Adrenal gland (tissue), 12 donors: ENCODE measurements around the gene SH2D1B. TPM values are rescaled to one million over a fixed set of nuclear protein-coding genes. Genes with fewer than 3 reads are reported as not detected.
A peak's percentile ranks its signal among the peaks of the same experiment; 100 is the strongest.
"Not testable (repeated sequence)": the region's sequence is repeated elsewhere in the genome, so short reads cannot be mapped to it uniquely, and the experiment has no call there.

Source experiments
- DNase-seq, 7 donors: peaks; one replicate each; pipeline ENCODE4 v3.0.0-alpha.2; 2019 to 2020
- H3K27ac ChIP-seq, 5 donors: fragments of 200-600 bp; sonication (generic) in 4 of 5; 1 replicate in 3 of 5; 2 replicates in 2 of 5; pipeline versions ENCODE4 v1.5.1 to v1.8.0; 2016 to 2020; ENCODE audit warnings: mild to moderate bottlenecking in 1 of 5
- H3K27me3 ChIP-seq: fragments of 200-600 bp; 2 replicates; pipeline ENCODE4 v1.8.0; 2021
- H3K36me3 ChIP-seq, 2 donors: fragments of 200-600 bp; replicated peaks in 1 of 2; 1 replicate in 1 of 2; 2 replicates in 1 of 2; pipeline versions ENCODE4 v1.5.1 to v1.8.0; 2018 to 2022
- H3K4me1 ChIP-seq, 2 donors: fragments of 200-600 bp; replicated peaks in 1 of 2; 1 replicate in 1 of 2; 2 replicates in 1 of 2; pipeline versions ENCODE4 v1.5.1 to v1.8.0; 2018 to 2021
- H3K4me3 ChIP-seq, 4 donors: fragments of 200-600 bp; sonication (generic) in 3 of 4; one replicate each; pipeline ENCODE4 v1.5.1; 2016 to 2018
- H3K9me3 ChIP-seq, 3 donors: fragments of 200-600 bp; sonication (generic) in 1 of 3; replicated peaks in 1 of 3; 1 replicate in 2 of 3; 2 replicates in 1 of 3; pipeline versions ENCODE4 v1.5.1 to v1.8.0; 2016 to 2021
- POLR2A ChIP-seq, 2 donors: fragments of 450-650 bp; IDR thresholded peaks; one replicate each; pipeline ENCODE4 v1.6.1; 2017; ENCODE audit warnings: antibody characterized with exemption in 2 of 2, mild to moderate bottlenecking in 2 of 2, moderate library complexity in 1 of 2
- WGBS, 4 donors: extraction: QIAGEN DNeasy Blood & Tissue Kit in 2 of 4; methylation state at CpG; one replicate each; pipeline versions ENCODE4 v1.1.5 to v1.1.7; 2013 to 2017; 5-methylcytosine and 5-hydroxymethylcytosine counted together
- intact Hi-C, 2 donors: fragments of 100-400 bp; cut with DNase I; formaldehyde crosslinking; loops; one replicate each; pipeline versions ENCODE4 v1.14.1 to v1.15.0; 2022 to 2023
- polyA plus RNA-seq, 3 donors: library from polyadenylated mRNA; stranded (reverse); fragments of 200-250 nt in 2 of 3; fragments of 350-450 nt in 1 of 3; fragmentation: Illumina TruSeq in 1 of 3; extraction: RNeasy Lipid Tissue Mini Kit (QIAGEN cat#74804) in 1 of 3; gene quantifications; one replicate each; pipeline ENCODE4 v1.2.3, GENCODE V29; 2013 to 2014
- total RNA-seq, 9 donors: library from RNA; depleted of rRNA in 4 of 9; stranded (reverse); fragments of >200 nt in 4 of 9; fragments of 120-200 nt in 1 of 9; fragmentation: NEBNext Ultra II Directional in 1 of 9; extraction: Animal tissue kit (Norgen Biotek cat#: 25700) in 1 of 9; gene quantifications; one replicate each; pipeline versions ENCODE4 v1.1.0 to v1.2.4, GENCODE V29; 2013 to 2023
- TF ChIP-seq, protein P1 (sequence below), 6 experiments: fragments of 450-650 bp in 4 of 6; fragments of 200-600 bp in 2 of 6; sonication (generic) in 1 of 6; IDR thresholded peaks; 1 replicate in 5 of 6; 2 replicates in 1 of 6; pipeline versions ENCODE4 v1.5.1 to v1.8.0; 2016 to 2021; ENCODE audit warnings: antibody characterized with exemption in 6 of 6, mild to moderate bottlenecking in 2 of 6, moderate library complexity in 1 of 6
- donor health status: healthy with polysubstance abuse.
- donor health status: Bipolar disorder and iron deficiency.
- donor health status: DM: yes; HTN: yes; CAD: no.
- donor health status: DM: no; HTN: no; CAD: no.
- donor health status: DM: no; HTN: no; CAD: no.
- donor health status: DM: yes; HTN: yes; CAD: no.

The SH2D1B gene
- total and polyA plus RNA-seq, 12 donors, result 0.08 to 0.13 (median 0.11) TPM; not detected in 9

DNA sequence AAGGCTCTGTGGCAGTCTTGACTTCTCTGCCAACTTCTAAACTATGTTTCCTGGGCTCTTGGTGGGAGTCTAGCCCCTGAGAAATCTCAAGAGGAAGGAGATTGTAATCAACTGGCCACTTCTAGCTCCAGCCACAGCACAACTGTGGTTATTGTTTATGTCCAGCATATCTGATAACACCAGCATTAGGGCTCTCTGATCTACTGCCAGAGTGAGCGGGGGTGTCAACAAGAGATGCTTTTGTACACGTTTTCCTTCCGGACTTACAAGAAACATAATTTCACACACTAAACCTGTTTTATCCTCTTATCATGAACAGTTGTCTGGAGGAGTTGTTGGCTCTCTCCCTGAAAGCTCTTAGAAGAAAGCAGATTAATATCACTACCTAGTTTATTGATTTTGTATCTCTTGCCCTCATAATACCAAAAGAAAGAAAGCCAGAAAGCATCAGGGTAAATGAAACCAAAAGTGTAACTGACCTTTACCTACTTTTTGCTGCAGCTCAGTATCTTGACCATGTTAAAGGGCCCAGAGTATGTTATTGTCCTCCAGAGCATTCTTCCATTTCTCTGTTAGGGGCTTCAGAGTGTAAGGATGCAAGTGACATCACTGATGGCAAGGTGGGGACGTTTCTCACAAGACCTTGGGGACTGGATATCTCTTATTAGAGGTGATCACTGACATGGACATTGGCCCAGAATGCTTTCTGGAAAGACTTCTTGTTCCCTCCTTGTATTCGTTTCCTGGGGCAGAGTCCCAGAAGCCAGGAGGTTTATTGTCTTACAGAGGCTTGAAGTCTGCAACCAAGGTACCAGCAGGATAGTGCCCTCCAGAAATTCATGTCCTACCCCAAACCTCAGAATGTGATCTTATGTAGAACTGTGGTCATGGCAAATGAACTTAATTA lies 9.6 kb upstream of the SH2D1B start:
- Histone ChIP-seq H3K27ac (no peak overlapping the region), H3K4me1 (no peaks in the 10 kb centered on the region), H3K36me3 (no peaks in the 10 kb centered on the region), H3K4me3 (no peak overlapping the region), H3K9me3 (no peaks in the 10 kb centered on the region), H3K27me3 (no peaks in the 10 kb centered on the region)
- 38 to 48% (median 42%) methylated on average over 4 to 5 of the region's 5 CpGs for WGBS, 4 donors
- intact Hi-C loops, result no loop called here
- no peak for DNase-seq
- no peak for TF ChIP-seq POLR2A (IDR thresholded peaks at IDR 0.05)
- TF ChIP-seq, protein P1, sequence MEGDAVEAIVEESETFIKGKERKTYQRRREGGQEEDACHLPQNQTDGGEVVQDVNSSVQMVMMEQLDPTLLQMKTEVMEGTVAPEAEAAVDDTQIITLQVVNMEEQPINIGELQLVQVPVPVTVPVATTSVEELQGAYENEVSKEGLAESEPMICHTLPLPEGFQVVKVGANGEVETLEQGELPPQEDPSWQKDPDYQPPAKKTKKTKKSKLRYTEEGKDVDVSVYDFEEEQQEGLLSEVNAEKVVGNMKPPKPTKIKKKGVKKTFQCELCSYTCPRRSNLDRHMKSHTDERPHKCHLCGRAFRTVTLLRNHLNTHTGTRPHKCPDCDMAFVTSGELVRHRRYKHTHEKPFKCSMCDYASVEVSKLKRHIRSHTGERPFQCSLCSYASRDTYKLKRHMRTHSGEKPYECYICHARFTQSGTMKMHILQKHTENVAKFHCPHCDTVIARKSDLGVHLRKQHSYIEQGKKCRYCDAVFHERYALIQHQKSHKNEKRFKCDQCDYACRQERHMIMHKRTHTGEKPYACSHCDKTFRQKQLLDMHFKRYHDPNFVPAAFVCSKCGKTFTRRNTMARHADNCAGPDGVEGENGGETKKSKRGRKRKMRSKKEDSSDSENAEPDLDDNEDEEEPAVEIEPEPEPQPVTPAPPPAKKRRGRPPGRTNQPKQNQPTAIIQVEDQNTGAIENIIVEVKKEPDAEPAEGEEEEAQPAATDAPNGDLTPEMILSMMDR (IDR thresholded peaks at IDR 0.05), result no peak

DNA sequence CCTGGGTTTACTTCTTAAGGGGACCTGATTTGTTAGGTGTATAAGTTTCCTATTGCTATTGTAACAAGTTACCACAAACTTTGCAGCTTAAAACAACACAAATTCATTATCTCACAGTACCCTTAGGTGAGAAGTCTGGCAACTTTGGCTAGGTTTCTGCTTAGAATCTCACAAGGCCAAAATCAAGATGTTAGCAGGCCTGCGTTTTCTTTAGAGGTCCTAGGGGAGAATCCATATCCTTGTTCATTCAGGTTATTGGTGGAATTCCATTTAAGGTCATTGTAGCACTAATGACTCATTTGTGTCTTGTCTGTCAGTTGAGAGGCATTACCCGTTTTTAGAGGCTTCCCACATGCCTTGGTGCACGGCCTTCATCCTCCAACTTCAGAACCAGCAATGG lies 8.2 kb upstream of the SH2D1B start:
- no peak overlapping the region for H3K27ac ChIP-seq
- H3K36me3 ChIP-seq, result no peaks in the 10 kb centered on the region
- WGBS, 4 donors, result 68 to 87% (median 79%) methylated on average over 3 of the region's 3 CpGs
- no peaks in the 10 kb centered on the region for H3K9me3 ChIP-seq
- no peak for DNase-seq
- TF ChIP-seq, protein P1 (IDR thresholded peaks at IDR 0.05), result no peak
- TF ChIP-seq POLR2A (IDR thresholded peaks at IDR 0.05), result no peak
- H3K4me3 ChIP-seq, result no peak overlapping the region
- no peaks in the 10 kb centered on the region for H3K4me1 ChIP-seq
- no peaks in the 10 kb centered on the region for H3K27me3 ChIP-seq
- intact Hi-C loops, result no loop called here

DNA sequence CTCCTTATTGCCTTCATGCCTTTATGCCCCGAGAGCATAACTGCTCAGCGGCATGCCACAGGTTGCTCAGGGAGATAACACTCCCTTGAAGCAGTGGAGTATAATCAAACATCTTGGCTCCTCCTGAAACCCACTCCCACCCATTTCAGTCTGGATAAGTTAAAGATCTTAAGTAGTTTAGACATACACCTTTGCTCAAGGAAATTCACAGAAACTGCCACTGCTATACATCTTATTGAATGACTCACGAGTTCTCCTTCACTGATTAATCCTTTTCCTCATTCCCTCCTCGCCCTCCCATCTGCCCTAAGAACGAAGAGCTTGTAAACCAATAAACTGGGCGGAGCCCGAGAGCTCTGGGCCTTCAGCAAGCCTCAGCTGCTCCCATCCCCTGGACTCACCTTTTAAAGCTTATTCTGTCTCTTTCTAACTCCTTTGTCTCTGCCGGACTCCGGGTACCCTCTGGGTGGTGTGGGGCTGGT lies 7.6 kb upstream of the SH2D1B start:
- WGBS, 4 donors, result 74 to 85% (median 83%) methylated on average over 9 of the region's 9 CpGs
- DNase-seq, H3K27me3 ChIP-seq, H3K27ac ChIP-seq, H3K36me3 ChIP-seq, intact Hi-C loops, H3K4me3 ChIP-seq, H3K9me3 ChIP-seq, H3K4me1 ChIP-seq: not testable (repeated sequence)

DNA sequence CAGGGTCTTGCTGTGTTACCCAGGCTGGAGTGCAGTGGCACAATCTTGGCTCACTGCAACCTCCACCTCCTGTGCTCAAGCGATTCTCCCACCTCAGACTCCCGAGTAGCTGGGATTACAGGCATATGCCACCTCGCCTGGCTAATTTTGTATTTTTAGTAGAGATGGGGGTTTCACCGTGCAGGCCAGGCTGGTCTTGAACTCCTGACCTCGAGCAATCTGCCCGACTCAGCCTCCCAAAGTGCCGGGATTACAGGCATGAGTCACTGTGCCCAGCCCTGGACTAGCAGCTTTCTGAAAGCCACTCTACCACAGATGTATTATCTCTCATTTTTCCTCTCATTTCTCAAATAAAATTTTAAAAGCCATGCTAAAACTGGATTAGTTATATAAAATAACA lies 6.6 kb upstream of the SH2D1B start:
- intact Hi-C loops, H3K4me3 ChIP-seq, DNase-seq, H3K36me3 ChIP-seq, H3K27me3 ChIP-seq, H3K9me3 ChIP-seq, H3K4me1 ChIP-seq, H3K27ac ChIP-seq: not testable (repeated sequence)
- WGBS, 4 donors, result 61 to 82% (median 69%) methylated on average over 7 of the region's 7 CpGs

DNA sequence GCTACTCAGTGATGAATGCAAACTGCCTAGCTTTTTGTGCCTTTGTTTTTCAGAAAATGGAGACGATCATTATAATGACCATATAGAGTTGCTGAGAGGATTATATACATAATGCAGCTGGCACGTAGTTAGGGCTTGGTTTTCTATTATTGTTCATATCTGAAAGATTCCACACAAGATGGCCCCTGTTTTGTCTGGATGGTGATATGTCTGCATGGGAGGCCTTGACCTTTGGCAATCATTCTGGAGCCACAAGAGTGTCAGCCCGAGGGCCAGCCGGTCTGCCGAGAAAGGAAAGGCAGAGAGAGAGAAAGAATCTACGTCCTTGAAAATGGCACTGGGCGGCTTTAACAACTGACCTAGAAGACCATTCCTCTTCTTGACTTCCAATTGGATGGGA lies 5.7 kb upstream of the SH2D1B start:
- WGBS, 4 donors, result 63 to 75% (median 68%) methylated on average over 7 of the region's 7 CpGs
- no peak overlapping the region for H3K27ac ChIP-seq
- DNase-seq, result peak in 1 of 7 donors; percentile 22
- intact Hi-C loops, result no loop called here
- H3K4me3 ChIP-seq, result no peak overlapping the region
- H3K36me3 ChIP-seq, result no peaks in the 10 kb centered on the region
- TF ChIP-seq POLR2A (IDR thresholded peaks at IDR 0.05), result no peak
- TF ChIP-seq, protein P1 (IDR thresholded peaks at IDR 0.05), result no peak
- H3K4me1 ChIP-seq, result no peaks in the 10 kb centered on the region
- H3K27me3 ChIP-seq, result no peaks in the 10 kb centered on the region
- no peaks in the 10 kb centered on the region for H3K9me3 ChIP-seq
